Stomach (tissue), 4 donors: ENCODE data around the gene FDXR.

ENCODE experiments used
- CTCF ChIP-seq, 7 experiments: fragments of 450-650 bp in 4 of 7; fragments of 200-600 bp in 3 of 7; sonication (generic) in 3 of 7; IDR thresholded peaks; one replicate each; pipeline ENCODE4 v1.5.1; 2016 to 2019; ENCODE audit warnings: antibody characterized with exemption in 7 of 7, control low read depth in 2 of 7, mild to moderate bottlenecking in 1 of 7
- EP300 ChIP-seq: sonication (generic); formaldehyde crosslinking; IDR thresholded peaks from one replicate; pipeline ENCODE4 v1.6.1; 2017; ENCODE audit warnings: antibody characterized with exemption
- POLR2A ChIP-seq, 4 donors: fragments of 450-650 bp; IDR thresholded peaks; one replicate each; pipeline ENCODE4 v1.6.1; 2016; ENCODE audit warnings: antibody characterized with exemption in 4 of 4, control low read depth in 2 of 4, mild to moderate bottlenecking in 1 of 4, moderate library complexity in 1 of 4
- POLR2AphosphoS5 ChIP-seq, 3 donors: sonication (generic); formaldehyde crosslinking; IDR thresholded peaks; one replicate each; pipeline ENCODE4 v1.6.1; 2016; ENCODE audit warnings: antibody characterized with exemption in 3 of 3

DNA sequence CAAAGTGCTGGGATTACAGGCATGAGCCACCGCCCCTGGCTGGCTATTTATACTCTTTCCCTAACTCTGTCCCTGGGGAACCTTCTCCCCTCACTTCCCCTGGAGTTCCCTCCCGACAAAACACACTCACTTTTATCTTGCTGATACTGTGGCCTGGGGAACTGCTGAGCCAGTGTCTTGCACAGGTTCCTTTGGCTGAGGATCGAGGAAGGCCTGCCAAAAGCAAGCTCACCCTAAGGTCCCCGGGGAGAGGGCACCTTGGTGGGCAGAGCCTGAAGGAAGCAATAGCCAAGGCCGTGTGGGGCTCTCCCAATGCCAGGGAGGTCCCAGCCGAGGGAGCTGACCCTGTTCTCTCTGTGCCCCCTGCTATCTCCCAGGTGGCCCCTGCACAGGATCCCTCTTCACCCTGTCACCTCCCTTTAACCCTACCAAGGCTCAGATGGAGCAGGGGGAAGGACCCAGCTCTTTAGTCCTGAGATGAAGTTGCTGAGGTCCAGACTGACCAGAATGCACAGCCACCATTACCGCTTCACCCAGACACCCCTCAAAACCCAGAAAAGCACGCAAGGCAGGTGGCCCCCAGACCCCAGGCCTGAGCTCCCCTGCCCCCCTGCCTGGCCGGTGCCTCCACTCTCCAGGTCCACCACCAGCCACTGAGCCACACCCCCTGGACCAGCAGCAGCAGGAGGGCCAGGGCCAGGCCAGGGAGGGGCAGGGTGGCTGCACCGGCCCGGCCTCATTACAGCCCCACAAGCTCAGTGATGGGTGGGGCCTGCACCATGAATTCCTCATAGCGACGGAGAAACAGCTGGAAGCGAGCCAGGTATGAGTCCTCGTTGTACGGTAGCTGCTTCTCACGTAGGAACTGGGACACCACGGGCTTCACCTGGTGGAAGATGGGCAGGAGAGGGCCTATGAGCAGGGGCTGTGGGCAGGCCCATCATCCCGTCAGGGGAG lies 5.1 kb upstream of the FDXR start:
- TF ChIP-seq CTCF (IDR thresholded peaks at IDR 0.05) (no peak), POLR2AphosphoS5 (IDR thresholded peaks at IDR 0.05) (peak in 2 of 3 donors; percentile 17 to 33), POLR2A (IDR thresholded peaks at IDR 0.05) (no peak), EP300 (no peak)
